PC-9 (cell line): ENCODE measurements around the gene GPR34.

Source experiments
- EZH2 ChIP-seq: fragments of 200-600 bp; sonication (generic); IDR thresholded peaks from 2 replicates; pipeline ENCODE4 v1.8.0; 2017; ENCODE audit warnings: antibody characterized with exemption, low read depth
- TF ChIP-seq, protein P1 (sequence below): fragments of 200-600 bp; sonication (generic); conservative IDR thresholded peaks from 2 replicates; pipeline ENCODE4 v1.6.1; 2017; ENCODE audit warnings: mixed run types, antibody characterized with exemption, mild to moderate bottlenecking, moderate library complexity

DNA sequence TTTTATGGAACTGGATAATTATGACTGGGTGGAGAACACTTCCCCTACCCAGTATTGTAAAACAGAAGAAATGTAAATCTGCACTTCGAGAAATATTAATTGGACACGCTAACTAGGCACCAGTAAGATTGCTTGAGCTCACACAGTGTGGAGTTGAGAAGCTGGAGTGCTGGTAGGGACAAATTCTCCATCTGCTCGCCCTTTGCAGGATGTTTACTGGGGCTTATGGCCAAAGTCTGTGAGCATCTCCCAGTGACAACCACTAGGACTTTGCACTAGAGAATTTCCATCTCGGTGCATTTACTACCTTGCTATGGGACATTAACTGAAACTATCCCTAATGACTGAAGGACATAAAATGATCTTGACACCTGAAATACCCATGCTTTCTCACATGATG lies 33.7 kb upstream of the GPR34 start:
- TF ChIP-seq, protein P1, sequence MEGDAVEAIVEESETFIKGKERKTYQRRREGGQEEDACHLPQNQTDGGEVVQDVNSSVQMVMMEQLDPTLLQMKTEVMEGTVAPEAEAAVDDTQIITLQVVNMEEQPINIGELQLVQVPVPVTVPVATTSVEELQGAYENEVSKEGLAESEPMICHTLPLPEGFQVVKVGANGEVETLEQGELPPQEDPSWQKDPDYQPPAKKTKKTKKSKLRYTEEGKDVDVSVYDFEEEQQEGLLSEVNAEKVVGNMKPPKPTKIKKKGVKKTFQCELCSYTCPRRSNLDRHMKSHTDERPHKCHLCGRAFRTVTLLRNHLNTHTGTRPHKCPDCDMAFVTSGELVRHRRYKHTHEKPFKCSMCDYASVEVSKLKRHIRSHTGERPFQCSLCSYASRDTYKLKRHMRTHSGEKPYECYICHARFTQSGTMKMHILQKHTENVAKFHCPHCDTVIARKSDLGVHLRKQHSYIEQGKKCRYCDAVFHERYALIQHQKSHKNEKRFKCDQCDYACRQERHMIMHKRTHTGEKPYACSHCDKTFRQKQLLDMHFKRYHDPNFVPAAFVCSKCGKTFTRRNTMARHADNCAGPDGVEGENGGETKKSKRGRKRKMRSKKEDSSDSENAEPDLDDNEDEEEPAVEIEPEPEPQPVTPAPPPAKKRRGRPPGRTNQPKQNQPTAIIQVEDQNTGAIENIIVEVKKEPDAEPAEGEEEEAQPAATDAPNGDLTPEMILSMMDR: no peak
- TF ChIP-seq EZH2: no peak
